Posterior vena cava (tissue), 2 donors: Measurements from ENCODE around the gene DPP6. TPM values are rescaled to one million over a fixed set of nuclear protein-coding genes. Genes with fewer than 3 reads are reported as not detected.

Source experiments
- DNase-seq: peaks from one replicate; pipeline ENCODE4 v3.0.0-alpha.2; 2020; ENCODE audit warnings: low spot score
- intact Hi-C, 2 donors: fragments of 100-400 bp; cut with DNase I; formaldehyde crosslinking; loops; one replicate each; pipeline versions ENCODE4 v1.14.1 to v1.14.2; 2022 to 2023
- total RNA-seq, 2 donors: library from RNA; stranded (reverse); fragmentation: NEBNext Ultra II Directional; extraction: Animal tissue kit (Norgen Biotek cat#: 25700); gene quantifications; one replicate each; pipeline ENCODE4 v1.2.1, GENCODE V29; 2021
- donor health status: DM: yes; HTN: yes; CAD: no.
- donor health status: DM: yes; HTN: yes; CAD: no.

The DPP6 gene
- total RNA-seq, 2 donors from 2014 or later = 0.10 to 1.2 TPM

GRCh38 chr7:154794147-154794780 lies 742.1 kb downstream of the DPP6 start:
- DNase-seq = no peak
- intact Hi-C loops = no loop called here

- intact Hi-C loops = no loop called here
- no peak for DNase-seq
Observed at GRCh38 chr7:154795014-154795413, 742.8 kb downstream of the DPP6 start.

DNA sequence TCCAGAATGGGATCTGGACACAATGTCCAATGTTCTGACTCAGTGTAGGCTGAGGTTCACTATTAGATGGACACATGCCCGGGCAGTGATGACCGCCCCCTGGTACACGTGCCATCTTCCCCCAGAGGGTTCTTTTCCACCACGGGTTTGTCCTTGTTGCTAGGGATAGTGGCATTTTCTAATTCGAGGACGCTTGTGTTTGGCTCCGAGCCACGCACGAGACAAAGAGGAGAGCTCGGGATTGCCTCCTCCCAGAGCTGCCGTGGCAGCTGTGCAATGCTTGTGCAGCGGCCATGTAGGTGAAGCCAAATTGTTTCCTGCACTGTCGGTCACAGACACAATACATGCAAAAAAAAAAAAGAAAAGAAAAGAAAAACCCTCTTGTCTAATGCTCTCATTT lies 743.2 kb downstream of the DPP6 start:
- no peak for DNase-seq
- intact Hi-C loops = no loop called here

DNA sequence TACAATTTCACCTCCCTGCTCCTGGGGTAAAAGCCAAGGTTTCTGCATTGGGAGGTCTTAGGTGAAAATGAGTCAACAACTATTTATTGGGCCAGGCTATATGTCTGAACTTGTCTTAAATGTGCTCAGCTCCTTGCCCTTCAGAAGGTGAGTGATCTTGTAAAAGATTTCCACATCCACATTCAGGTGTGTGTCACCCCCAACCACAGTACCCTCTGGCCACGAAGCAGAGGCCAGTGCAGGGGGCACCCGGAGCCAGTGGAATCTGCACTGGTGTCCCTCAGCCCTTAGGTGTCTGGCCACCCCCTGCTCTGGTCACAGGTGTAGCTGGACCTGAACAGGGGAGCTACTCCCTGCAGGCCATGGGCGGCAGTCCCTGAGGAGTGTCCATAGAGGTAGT lies 752.3 kb downstream of the DPP6 start:
- DNase-seq = no peak
- intact Hi-C loops = no loop called here

- intact Hi-C loops = no loop called here
- no peak for DNase-seq
Observed at GRCh38 chr7:154812027-154812426, 759.8 kb downstream of the DPP6 start.

GRCh38 chr7:154817224-154817896 lies 765.2 kb downstream of the DPP6 start:
- no peak for DNase-seq
- intact Hi-C loops = no loop called here

- DNase-seq = no peak
- intact Hi-C loops = loop anchor here in 1 of 2 donors (5.0 kb wide), 1 partner anchor 475 kb away; no protein-coding TSS in a partner anchor
Observed at GRCh38 chr7:154827007-154827406, 774.8 kb downstream of the DPP6 start.

- intact Hi-C loops = no loop called here
- DNase-seq = no peak
Observed at GRCh38 chr7:154832557-154833138, 780.5 kb downstream of the DPP6 start.

- intact Hi-C loops = no loop called here
Observed at GRCh38 chr7:154836021-154836448, 783.8 kb downstream of the DPP6 start.

DNA sequence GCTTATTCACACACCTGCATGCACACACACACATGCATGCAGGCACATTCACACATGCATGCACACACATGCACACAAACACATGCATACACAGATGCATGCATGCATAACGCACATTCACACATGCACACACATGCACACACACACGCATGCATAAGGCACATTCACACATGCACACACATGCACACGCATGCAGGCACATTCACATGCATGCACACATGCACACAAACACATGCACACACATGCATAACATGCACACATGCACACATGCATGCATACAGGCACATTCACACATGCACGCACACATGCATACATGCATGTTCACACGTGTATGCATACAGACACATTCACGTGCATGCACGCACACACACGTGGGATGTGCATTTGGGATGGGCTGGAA lies 784.9 kb downstream of the DPP6 start:
- DNase-seq = no peak
- intact Hi-C loops = no loop called here

More at GRCh38 chr7:154836021-154836448, 783.8 kb downstream of the DPP6 start:
- DNase-seq = no peak

DNA sequence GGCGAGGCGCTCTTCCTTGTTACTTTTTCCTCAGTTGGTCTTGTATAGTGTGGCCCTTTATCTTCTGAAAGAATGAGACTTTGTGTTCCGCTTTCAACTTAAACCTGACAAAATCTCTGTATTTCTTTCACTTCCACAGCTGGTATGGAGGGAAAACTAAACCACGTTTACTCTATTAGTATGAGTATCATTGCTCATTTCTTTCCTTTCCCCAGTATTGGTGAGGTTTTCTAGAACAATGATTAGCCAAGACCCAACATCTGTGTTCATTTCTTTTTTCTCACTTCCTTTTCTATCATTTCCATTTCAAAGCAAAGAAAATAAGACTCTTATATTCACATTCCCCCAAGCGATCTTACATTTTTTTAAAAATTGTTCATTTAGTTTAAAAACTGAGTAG lies 785.4 kb downstream of the DPP6 start:
- intact Hi-C loops = no loop called here

GRCh38 chr7:154840086-154840485 lies 787.9 kb downstream of the DPP6 start:
- intact Hi-C loops = no loop called here
- DNase-seq = no peak

More for the DNA sequence above, 785.4 kb downstream of the DPP6 start:
- DNase-seq = no peak

GRCh38 chr7:154841731-154842331 lies 789.6 kb downstream of the DPP6 start:
- intact Hi-C loops = no loop called here
- DNase-seq = no peak

DNA sequence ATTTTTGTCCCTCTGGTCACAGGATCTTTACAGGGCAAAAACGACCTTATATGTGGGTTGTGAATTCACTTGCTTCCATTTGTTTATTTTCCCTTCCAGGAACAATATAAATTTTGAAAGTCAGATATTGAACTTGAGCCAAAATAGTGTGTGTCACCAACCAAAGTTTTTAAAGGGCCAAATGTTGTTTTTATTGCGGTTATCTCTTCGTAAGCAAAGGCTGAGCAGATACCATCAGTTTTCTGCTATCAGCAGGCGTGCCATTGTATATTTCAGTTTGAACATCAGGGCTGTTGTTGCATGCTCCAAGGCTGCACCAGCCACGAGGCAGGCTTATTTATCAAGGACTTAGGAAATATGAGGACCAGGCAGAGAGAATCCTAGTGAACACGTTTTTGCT lies 790.4 kb downstream of the DPP6 start:
- intact Hi-C loops = no loop called here
- DNase-seq = no peak

- no peak for DNase-seq
- intact Hi-C loops = no loop called here
Observed at GRCh38 chr7:154843670-154844237, 791.6 kb downstream of the DPP6 start.

- DNase-seq = no peak
- intact Hi-C loops = no loop called here
Observed at GRCh38 chr7:154844499-154844898, 792.3 kb downstream of the DPP6 start.

- no peak for DNase-seq
- intact Hi-C loops = no loop called here
Observed at GRCh38 chr7:154844955-154845354, 792.8 kb downstream of the DPP6 start.

DNA sequence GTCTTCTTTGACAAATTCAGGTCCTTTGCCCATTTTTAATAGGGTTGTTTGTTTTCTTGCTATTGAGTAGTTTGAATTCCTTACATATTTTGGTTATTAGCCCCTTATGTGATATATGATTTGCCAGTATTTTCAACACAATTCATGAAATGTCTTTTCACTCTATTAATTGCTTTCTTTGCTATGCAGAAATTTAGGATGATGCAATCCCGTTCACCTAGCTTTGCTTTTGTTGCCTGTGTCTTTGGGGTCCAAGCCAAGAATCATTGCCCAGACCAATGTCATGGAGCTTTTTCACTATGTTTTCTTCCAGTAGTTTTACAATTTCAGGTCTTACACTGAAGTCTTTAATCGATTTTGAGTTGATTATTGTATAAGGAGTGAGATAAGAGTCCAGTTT lies 796.3 kb downstream of the DPP6 start:
- intact Hi-C loops = no loop called here
- DNase-seq = no peak

DNA sequence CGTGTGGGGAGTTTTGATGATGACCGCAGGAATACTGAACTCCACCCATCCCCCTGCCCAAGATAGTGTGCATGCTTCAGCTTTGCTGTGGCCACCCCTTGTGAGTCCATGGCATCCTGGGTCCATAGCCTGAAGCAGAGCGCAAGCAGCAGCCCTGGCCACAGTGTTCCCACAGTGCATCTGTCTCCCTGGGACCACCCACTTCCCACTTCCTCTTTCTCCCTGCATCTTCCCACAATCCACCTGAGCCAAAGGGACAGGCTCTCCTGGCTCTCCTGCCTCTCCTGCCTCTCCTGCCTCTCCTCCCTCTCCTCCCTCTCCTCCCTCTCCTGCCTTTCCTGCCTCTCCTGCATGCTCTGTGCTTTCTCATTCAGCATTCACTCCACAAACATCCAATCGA lies 800.0 kb downstream of the DPP6 start:
- intact Hi-C loops = no loop called here
- no peak for DNase-seq
